ENCODE data around the gene MLXIP.

GRCh38 chr12:122094137-122094734, 15.7 kb downstream of the MLXIP start:
- no peak for TF ChIP-seq CTCF (IDR thresholded peaks at IDR 0.05; ENCODE audit: low read length)
- no peak for TF ChIP-seq EZH2 (optimal IDR thresholded peaks at IDR 0.05; ENCODE audit: low read depth, low read length)
- TF ChIP-seq EZH2phosphoT487 (IDR thresholded peaks at IDR 0.05; ENCODE audit: low read length), result no peak

Measured in MM.1S (cell line).